K562 (cell line): Measurements from ENCODE around the gene CLIP2. TPM values are rescaled to one million over a fixed set of nuclear protein-coding genes. Genes with fewer than 3 reads are reported as not detected.
A peak's percentile ranks its signal among the peaks of the same experiment; 100 is the strongest.

Source experiments
- ARID3A ChIP-seq: IDR thresholded peaks from 2 replicates; pipeline ENCODE4 v1.6.1; 2012; ENCODE audit warnings: low read depth, low read length, improper control_type of control experiment, borderline replicate concordance
- ATF7 ChIP-seq: fragments of 450-650 bp; IDR thresholded peaks from 2 replicates; pipeline ENCODE4 v1.7.1; 2014; ENCODE audit warnings: mild to moderate bottlenecking, moderate library complexity
- CBX1 ChIP-seq: sonication (generic); IDR thresholded peaks from 2 replicates; pipeline ENCODE4 v1.6.1; 2016; ENCODE audit warnings: antibody characterized with exemption, low read depth, mild to moderate bottlenecking
- CREBBP ChIP-seq: IDR thresholded peaks from one replicate; pipeline ENCODE4 v1.6.1; 2012; ENCODE audit warnings: low read depth, mild to moderate bottlenecking, control low read depth, inconsistent platforms, low read length
- CREM ChIP-seq: IDR thresholded peaks from 2 replicates; pipeline ENCODE4 v1.6.1; 2014; ENCODE audit warnings: antibody characterized with exemption, low read depth
- EHMT2 ChIP-seq: fragments of 450-650 bp; IDR thresholded peaks from 2 replicates; pipeline ENCODE4 v1.6.1; 2018; ENCODE audit warnings: antibody characterized with exemption
- GABPB1 ChIP-seq: sonication (generic); formaldehyde crosslinking; IDR thresholded peaks from 2 replicates; pipeline ENCODE4 v1.8.0; 2022; ENCODE audit warnings: mild to moderate bottlenecking, missing genetic modification reagents
- JUND ChIP-seq, 2 experiments: IDR thresholded peaks; 2 replicates in 1 of 2; 3 replicates in 1 of 2; pipeline ENCODE4 v1.6.1; 2011; ENCODE audit warnings: borderline replicate concordance in 2 of 2, low read depth in 2 of 2, low read length in 2 of 2, improper control_type of control experiment in 1 of 2, missing biosample characterization in 1 of 2, missing genetic modification characterization in 1 of 2, missing genetic modification reagents in 1 of 2
- KHSRP ChIP-seq: fragments of 450-650 bp; IDR thresholded peaks from 2 replicates; pipeline ENCODE4 v1.6.1; 2017
- MBD1 ChIP-seq: fragments of 250-450 bp; sonication (Bioruptor Pico); IDR thresholded peaks from 2 replicates; pipeline ENCODE4 v1.8.0; 2022; ENCODE audit warnings: inconsistent platforms
- MEF2A ChIP-seq: IDR thresholded peaks from 2 replicates; pipeline ENCODE4 v1.6.1; 2011; ENCODE audit warnings: low read depth, mild to moderate bottlenecking, low read length, moderate library complexity; ENCODE audit not compliant: control insufficient read depth
- MIER1 ChIP-seq: fragments of 450-650 bp; IDR thresholded peaks from 2 replicates; pipeline ENCODE4 v1.6.1; 2016; ENCODE audit warnings: antibody characterized with exemption, mild to moderate bottlenecking, low read depth
- PATZ1 ChIP-seq: fragments of 250-450 bp; sonication (Bioruptor Pico); IDR thresholded peaks from 2 replicates; pipeline ENCODE4 v1.5.0; 2020; ENCODE audit warnings: mild to moderate bottlenecking, borderline replicate concordance
- POLR2B ChIP-seq: fragments of 450-650 bp; IDR thresholded peaks from 2 replicates; pipeline ENCODE4 v1.6.1; 2018; ENCODE audit warnings: low read depth; ENCODE audit not compliant: partially characterized antibody
- POLR3G ChIP-seq: IDR thresholded peaks from 2 replicates; pipeline ENCODE4 v1.6.1; 2011; ENCODE audit not compliant: insufficient read length, insufficient replicate concordance; ENCODE audit errors: extremely low read depth
- RCOR1 ChIP-seq, 2 experiments: IDR thresholded peaks; 2 replicates each; pipeline ENCODE4 v1.6.1; 2012; ENCODE audit warnings: low read depth in 2 of 2, low read length in 2 of 2, borderline replicate concordance in 1 of 2, improper control_type of control experiment in 1 of 2
- SMAD3 ChIP-seq: fragments of 450-650 bp; formaldehyde crosslinking; conservative IDR thresholded peaks from 2 replicates; pipeline ENCODE4 v1.4.0; 2020; ENCODE audit warnings: mild to moderate bottlenecking
- XRCC5 ChIP-seq: fragments of 200-400 bp; formaldehyde crosslinking; IDR thresholded peaks from 2 replicates; pipeline ENCODE4 v1.6.1; 2017; ENCODE audit warnings: low read depth, mild to moderate bottlenecking, low read length
- YBX1 ChIP-seq: fragments of 450-650 bp; IDR thresholded peaks from 2 replicates; pipeline ENCODE4 v1.7.1; 2016; ENCODE audit warnings: mild to moderate bottlenecking
- ZBTB12 ChIP-seq: fragments of 250-450 bp; sonication (Bioruptor Pico); IDR thresholded peaks from 2 replicates; pipeline ENCODE4 v1.4.0; 2020
- ZNF184 ChIP-seq: sonication (generic); formaldehyde crosslinking; IDR thresholded peaks from 2 replicates; pipeline ENCODE4 v1.5.0; 2020; ENCODE audit warnings: missing genetic modification reagents
- ZNF347 ChIP-seq: fragments of 450-650 bp; formaldehyde crosslinking; IDR thresholded peaks from 2 replicates; pipeline ENCODE4 v1.4.0; 2020; ENCODE audit warnings: low read depth, mild to moderate bottlenecking, moderate library complexity
- ZNF696 ChIP-seq: fragments of 250-450 bp; sonication (Bioruptor Pico); conservative IDR thresholded peaks from 2 replicates; pipeline ENCODE4 v1.4.0; 2020; ENCODE audit warnings: mild to moderate bottlenecking, moderate library complexity
- polyA plus RNA-seq, 8 experiments: library from polyadenylated mRNA; depleted of rRNA in 4 of 8; stranded (reverse) in 5 of 8; unstranded in 3 of 8; fragments of >200 nt; fragmentation: Nextera tagmentation in 2 of 8; fragmentation: Illumina TruSeq in 1 of 8; extraction: Ambion mirVana in 2 of 8; extraction: Trizol in 1 of 8; gene quantifications; 2 replicates each; pipeline versions ENCODE4 v1.2.1 to v1.2.3, GENCODE V29; 2011 to 2014; ENCODE audit warnings: inconsistent platforms in 1 of 8, missing spikeins in 1 of 8
- total RNA-seq, 7 experiments: library from RNA; depleted of rRNA in 6 of 7; stranded (reverse); fragments of >200 nt in 6 of 7; fragmentation: Illumina TruSeq in 2 of 7; extraction: Trizol in 2 of 7; gene quantifications; 2 replicates each; pipeline versions ENCODE4 v1.2.1 to v1.2.3, GENCODE V29; 2011 to 2021; ENCODE audit warnings: low replicate concordance in 1 of 7

CLIP2 gene
- total and polyA plus RNA-seq, 9 of the 15 experiments (the other 6 are each of a cell fraction or from before 2014, with no cell fraction given): 0.07 to 5.4 (median 2.1) TPM

DNA sequence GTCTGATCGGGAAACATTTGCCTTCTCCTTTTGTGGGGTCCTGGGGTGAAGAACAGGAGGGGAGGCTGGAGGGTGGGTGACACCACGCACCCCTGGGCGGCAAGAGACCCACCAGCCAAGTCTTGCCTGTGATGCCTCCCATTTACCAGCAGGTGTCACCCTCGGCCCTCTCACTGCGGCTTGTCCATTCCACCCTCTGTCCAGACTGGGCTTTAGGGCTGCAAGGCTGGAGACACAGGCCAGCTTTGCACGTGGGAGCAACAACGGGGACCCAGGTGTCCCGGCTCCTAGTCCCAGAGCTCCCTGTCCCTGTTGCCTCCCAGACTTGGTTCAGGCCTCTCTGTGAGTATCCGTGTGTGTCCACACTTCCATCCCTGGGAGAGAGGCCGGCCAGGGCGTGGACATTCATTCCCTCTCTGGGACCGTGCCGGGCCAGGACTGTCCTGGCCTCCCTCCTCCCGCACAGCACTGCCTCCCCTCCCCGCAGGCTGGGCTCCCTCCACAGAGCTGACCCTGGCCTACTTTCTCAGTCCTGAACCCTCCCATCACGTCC is 128.3 kb downstream of the CLIP2 start (continued):
- TF ChIP-seq JUND (IDR thresholded peaks at IDR 0.05; ENCODE audit: borderline replicate concordance, low read depth, low read length) (0 out of 2 replicates have a peak, but pooled peaks have one; percentile 35), JUND (tag; IDR thresholded peaks at IDR 0.05; ENCODE audit: borderline replicate concordance, low read depth, low read length) (no peak; the same call in 2 of the 3 replicates), MIER1 (no peak), RCOR1 (IDR thresholded peaks at IDR 0.05; ENCODE audit: borderline replicate concordance in 1 of 2, low read depth in 2 of 2, low read length in 2 of 2) (peak in 1 of 2 experiments; percentile 57; a peak in 2 of 4 replicates), ZNF696 (CRISPR knock-in tag) (no peak), PATZ1 (no peak), XRCC5 (0 out of 2 replicates have a peak, but pooled peaks have one; percentile 20), CBX1 (peak; percentile 42; the same call in 1 of the 2 replicates), ATF7 (0 out of 2 replicates have a peak, but pooled peaks have one; percentile 19), KHSRP (no peak), ZBTB12 (CRISPR knock-in tag) (no peak), YBX1 (no peak), ZNF347 (CRISPR knock-in tag) (no peak), ZNF184 (CRISPR knock-in tag) (no peak), MEF2A (no peak), POLR2B (no peak), ARID3A (no peak), MBD1 (no peak), POLR3G (no peak), CREBBP (no peak), SMAD3 (CRISPR knock-in tag) (no peak), CREM (peak; percentile 52; the same call in 1 of the 2 replicates), GABPB1 (CRISPR knock-in tag) (no peak), EHMT2 (no peak)
